ENCODE data around the gene CENPF.

Gene CENPF

DNA sequence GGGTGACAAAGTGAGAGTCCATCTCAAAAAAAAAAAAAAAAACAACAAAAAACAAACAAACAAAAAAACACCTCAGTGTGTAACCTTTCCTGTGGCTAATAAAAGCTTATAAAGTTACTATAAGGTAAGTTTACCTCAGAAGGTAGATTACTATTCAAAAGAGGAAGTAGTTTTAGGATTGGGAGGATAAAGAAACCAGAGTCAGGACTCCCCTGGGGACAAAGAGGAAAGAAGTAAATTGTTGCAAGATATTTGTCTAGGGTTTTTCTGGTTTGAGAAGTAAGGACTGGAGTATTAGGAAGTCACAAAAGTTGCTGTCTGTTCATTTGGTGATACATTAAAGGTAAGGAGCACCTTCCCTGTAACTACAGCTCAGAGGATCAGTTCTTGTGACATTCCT is 23.8 kb upstream of the CENPF start:
- TF ChIP-seq SIN3A (IDR thresholded peaks at IDR 0.05; ENCODE audit: borderline replicate concordance, insufficient read depth, low read length) (no peak), FOXP2 (optimal IDR thresholded peaks at IDR 0.05; ENCODE audit: borderline replicate concordance, extremely low read depth, extremely low read length, insufficient read depth) (no peak), TAF1 (IDR thresholded peaks at IDR 0.05; ENCODE audit: borderline replicate concordance, insufficient read depth, low read length) (no peak), POLR2AphosphoS5 (IDR thresholded peaks at IDR 0.05; ENCODE audit: low read depth, low read length) (no peak)
- TF ChIP-seq, protein P1, sequence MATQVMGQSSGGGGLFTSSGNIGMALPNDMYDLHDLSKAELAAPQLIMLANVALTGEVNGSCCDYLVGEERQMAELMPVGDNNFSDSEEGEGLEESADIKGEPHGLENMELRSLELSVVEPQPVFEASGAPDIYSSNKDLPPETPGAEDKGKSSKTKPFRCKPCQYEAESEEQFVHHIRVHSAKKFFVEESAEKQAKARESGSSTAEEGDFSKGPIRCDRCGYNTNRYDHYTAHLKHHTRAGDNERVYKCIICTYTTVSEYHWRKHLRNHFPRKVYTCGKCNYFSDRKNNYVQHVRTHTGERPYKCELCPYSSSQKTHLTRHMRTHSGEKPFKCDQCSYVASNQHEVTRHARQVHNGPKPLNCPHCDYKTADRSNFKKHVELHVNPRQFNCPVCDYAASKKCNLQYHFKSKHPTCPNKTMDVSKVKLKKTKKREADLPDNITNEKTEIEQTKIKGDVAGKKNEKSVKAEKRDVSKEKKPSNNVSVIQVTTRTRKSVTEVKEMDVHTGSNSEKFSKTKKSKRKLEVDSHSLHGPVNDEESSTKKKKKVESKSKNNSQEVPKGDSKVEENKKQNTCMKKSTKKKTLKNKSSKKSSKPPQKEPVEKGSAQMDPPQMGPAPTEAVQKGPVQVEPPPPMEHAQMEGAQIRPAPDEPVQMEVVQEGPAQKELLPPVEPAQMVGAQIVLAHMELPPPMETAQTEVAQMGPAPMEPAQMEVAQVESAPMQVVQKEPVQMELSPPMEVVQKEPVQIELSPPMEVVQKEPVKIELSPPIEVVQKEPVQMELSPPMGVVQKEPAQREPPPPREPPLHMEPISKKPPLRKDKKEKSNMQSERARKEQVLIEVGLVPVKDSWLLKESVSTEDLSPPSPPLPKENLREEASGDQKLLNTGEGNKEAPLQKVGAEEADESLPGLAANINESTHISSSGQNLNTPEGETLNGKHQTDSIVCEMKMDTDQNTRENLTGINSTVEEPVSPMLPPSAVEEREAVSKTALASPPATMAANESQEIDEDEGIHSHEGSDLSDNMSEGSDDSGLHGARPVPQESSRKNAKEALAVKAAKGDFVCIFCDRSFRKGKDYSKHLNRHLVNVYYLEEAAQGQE (IDR thresholded peaks at IDR 0.05; ENCODE audit: insufficient read depth in 1 of 2, low read depth in 2 of 2, low read length in 2 of 2) = no peak

DNA sequence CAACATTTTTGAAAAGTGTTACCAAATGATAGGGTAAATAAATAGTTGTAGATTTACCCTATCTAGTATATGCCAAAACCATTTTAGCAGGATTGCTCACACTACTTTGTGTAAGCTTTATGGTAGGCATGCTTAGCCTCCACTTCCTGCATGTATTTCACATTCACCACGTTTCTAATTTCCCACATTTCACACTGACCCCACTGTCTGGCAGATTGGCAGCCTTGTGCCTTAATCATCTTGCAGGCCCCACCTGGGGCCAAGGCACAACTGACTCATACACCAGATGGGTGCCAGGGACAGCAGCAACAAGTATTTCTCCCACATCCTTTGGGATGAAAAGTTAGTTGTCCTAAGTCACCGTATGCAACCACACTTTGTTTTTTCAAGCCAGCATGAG is 21.2 kb upstream of the CENPF start:
- TF ChIP-seq SIN3A (IDR thresholded peaks at IDR 0.05; ENCODE audit: borderline replicate concordance, insufficient read depth, low read length) (no peak), FOXP2 (optimal IDR thresholded peaks at IDR 0.05; ENCODE audit: borderline replicate concordance, extremely low read depth, extremely low read length, insufficient read depth) (no peak), POLR2AphosphoS5 (IDR thresholded peaks at IDR 0.05; ENCODE audit: low read depth, low read length) (no peak), TAF1 (IDR thresholded peaks at IDR 0.05; ENCODE audit: borderline replicate concordance, insufficient read depth, low read length) (no peak)
- TF ChIP-seq, protein P1 (IDR thresholded peaks at IDR 0.05; ENCODE audit: insufficient read depth in 1 of 2, low read depth in 2 of 2, low read length in 2 of 2) = no peak

GRCh38 chr1:214582289-214582891 is 20.6 kb upstream of the CENPF start:
- TF ChIP-seq SIN3A (IDR thresholded peaks at IDR 0.05; ENCODE audit: borderline replicate concordance, insufficient read depth, low read length) (no peak), TAF1 (IDR thresholded peaks at IDR 0.05; ENCODE audit: borderline replicate concordance, insufficient read depth, low read length) (no peak), POLR2AphosphoS5 (IDR thresholded peaks at IDR 0.05; ENCODE audit: low read depth, low read length) (no peak), FOXP2 (optimal IDR thresholded peaks at IDR 0.05; ENCODE audit: borderline replicate concordance, extremely low read depth, extremely low read length, insufficient read depth) (no peak)
- TF ChIP-seq, protein P1 (IDR thresholded peaks at IDR 0.05; ENCODE audit: insufficient read depth in 1 of 2, low read depth in 2 of 2, low read length in 2 of 2) = no peak

- TF ChIP-seq FOXP2 (optimal IDR thresholded peaks at IDR 0.05; ENCODE audit: borderline replicate concordance, extremely low read depth, extremely low read length, insufficient read depth) = no peak
- TF ChIP-seq POLR2AphosphoS5 (IDR thresholded peaks at IDR 0.05; ENCODE audit: low read depth, low read length) = no peak
- TF ChIP-seq, protein P1 (IDR thresholded peaks at IDR 0.05; ENCODE audit: insufficient read depth in 1 of 2, low read depth in 2 of 2, low read length in 2 of 2) = no peak
- TF ChIP-seq SIN3A (IDR thresholded peaks at IDR 0.05; ENCODE audit: borderline replicate concordance, insufficient read depth, low read length) = no peak
- TF ChIP-seq TAF1 (IDR thresholded peaks at IDR 0.05; ENCODE audit: borderline replicate concordance, insufficient read depth, low read length) = no peak
These were observed 19.9 kb upstream of the CENPF start for GRCh38 chr1:214583113-214583512.
